ENCODE results near the gene KIF22. TPM values are rescaled to one million over a fixed set of nuclear protein-coding genes. Genes with fewer than 3 reads are reported as not detected.

The KIF22 gene
- polyA plus RNA-seq, 1 of the 3 experiments (the other 2 are of a cell fraction): 64.1 TPM

- Histone ChIP-seq H3K79me2 (ENCODE audit: insufficient read depth) (no peaks in the 10 kb centered on the region), H3K9me2 (no peaks in the 10 kb centered on the region), H3K9me3 (no peaks in the 10 kb centered on the region), H3K9ac (no peak overlapping the region), H3K4me1 (ENCODE audit: control insufficient read depth in 1 of 2, insufficient read depth in 2 of 2, low read depth in 1 of 2, low read length in 1 of 2) (no peaks in the 10 kb centered on the region), H3K36me3 (replicated peaks in 1 of 2; ENCODE audit: control insufficient read depth in 1 of 2, insufficient read depth in 2 of 2, low read length in 1 of 2) (peaks cover 34 to 41% of the 10 kb centered on the region in 2 experiments), H2AFZ (ENCODE audit: low read depth) (no peak overlapping the region), H3K4me2 (no peak overlapping the region), H3F3A (replicated peaks; ENCODE audit: insufficient read depth) (peaks cover 9% of the 10 kb centered on the region), H3K27ac (ENCODE audit: low read depth in 2 of 2, low read length in 1 of 2) (no peak overlapping the region), H3K27me3 (ENCODE audit: insufficient read depth) (no peaks in the 10 kb centered on the region), H3K4me3 (ENCODE audit: low read depth in 2 of 2, low read length in 1 of 2) (no peak overlapping the region), H4K20me1 (ENCODE audit: insufficient read depth) (no peaks in the 10 kb centered on the region)
- ChIA-PET POLR2A (no interaction called here), CTCF (interaction anchor here (0.9 to 1.0 kb wide), 2 partner anchors 9 to 27 kb away, joined by 3 read pairs; no protein-coding TSS in a partner anchor)
- WGBS (ENCODE audit: low lambda C conversion rate): 99% methylated on average over 15 of the region's 23 CpGs
- DNase-seq: no peak
- no peak for TF ChIP-seq TAF1 (IDR thresholded peaks at IDR 0.05; ENCODE audit: borderline replicate concordance, low read depth, low read length)
- no peak for TF ChIP-seq MXI1 (IDR thresholded peaks at IDR 0.05; ENCODE audit: low read depth, low read length)
These were observed 51.1 kb downstream of the KIF22 start for GRCh38 chr16:29841631-29842030.

GRCh38 chr16:29842732-29843346 lies 52.3 kb downstream of the KIF22 start:
- Histone ChIP-seq H3K79me2 (ENCODE audit: insufficient read depth) (no peaks in the 10 kb centered on the region), H3K4me3 (ENCODE audit: low read depth in 2 of 2, low read length in 1 of 2) (no peak overlapping the region), H4K20me1 (ENCODE audit: insufficient read depth) (no peaks in the 10 kb centered on the region), H3K9me2 (no peaks in the 10 kb centered on the region), H3K9ac (no peak overlapping the region), H3K27me3 (ENCODE audit: insufficient read depth) (no peaks in the 10 kb centered on the region), H3K27ac (ENCODE audit: low read depth in 2 of 2, low read length in 1 of 2) (no peak overlapping the region), H2AFZ (ENCODE audit: low read depth) (no peak overlapping the region), H3F3A (replicated peaks; ENCODE audit: insufficient read depth) (peaks cover 10% of the 10 kb centered on the region), H3K4me2 (no peak overlapping the region), H3K4me1 (ENCODE audit: control insufficient read depth in 1 of 2, insufficient read depth in 2 of 2, low read depth in 1 of 2, low read length in 1 of 2) (no peaks in the 10 kb centered on the region), H3K36me3 (replicated peaks in 1 of 2; ENCODE audit: control insufficient read depth in 1 of 2, insufficient read depth in 2 of 2, low read length in 1 of 2) (peaks cover 31 to 40% of the 10 kb centered on the region in 2 experiments), H3K9me3 (no peaks in the 10 kb centered on the region)
- WGBS (ENCODE audit: low lambda C conversion rate): 100% methylated on average over 1 of the region's 9 CpGs
- POLR2A ChIA-PET: no interaction called here
- DNase-seq: no peak
- CTCF ChIA-PET: interaction anchor here (1.2 to 1.7 kb wide), 3 partner anchors 10 to 35 kb away, joined by 3 to 6 read pairs (median 5); no protein-coding TSS in a partner anchor
- TF ChIP-seq RCOR1 (IDR thresholded peaks at IDR 0.05; ENCODE audit: low read length): no peak
- TF ChIP-seq PBX3 (IDR thresholded peaks at IDR 0.05): no peak
- no peak for TF ChIP-seq FOXM1 (IDR thresholded peaks at IDR 0.05; ENCODE audit: low read depth)
- TF ChIP-seq ELF1 (IDR thresholded peaks at IDR 0.05): no peak
- TF ChIP-seq NRF1 (IDR thresholded peaks at IDR 0.05; ENCODE audit: low read depth, low read length): no peak
- TF ChIP-seq EP300 (IDR thresholded peaks at IDR 0.05; ENCODE audit: borderline replicate concordance in 1 of 2, low read depth in 1 of 2, low read length in 1 of 2): no peak
- no peak for TF ChIP-seq RXRA (IDR thresholded peaks at IDR 0.05; ENCODE audit: borderline replicate concordance, low read depth)
- no peak for TF ChIP-seq GATA2 (CRISPR knock-in tag; IDR thresholded peaks at IDR 0.05)
- TF ChIP-seq MAX (IDR thresholded peaks at IDR 0.05; ENCODE audit: low read depth): no peak

Measured in SK-N-SH (cell line).